ENCODE data around the gene SYNRG. TPM values are rescaled to one million over a fixed set of nuclear protein-coding genes. Genes with fewer than 3 reads are reported as not detected.
"Not testable (repeated sequence)": the region's sequence is repeated elsewhere in the genome, so short reads cannot be mapped to it uniquely, and the experiment has no call there.

The SYNRG gene
- total and polyA plus RNA-seq, 9 donors: 10.9 to 40.0 (median 31.1) TPM

DNA sequence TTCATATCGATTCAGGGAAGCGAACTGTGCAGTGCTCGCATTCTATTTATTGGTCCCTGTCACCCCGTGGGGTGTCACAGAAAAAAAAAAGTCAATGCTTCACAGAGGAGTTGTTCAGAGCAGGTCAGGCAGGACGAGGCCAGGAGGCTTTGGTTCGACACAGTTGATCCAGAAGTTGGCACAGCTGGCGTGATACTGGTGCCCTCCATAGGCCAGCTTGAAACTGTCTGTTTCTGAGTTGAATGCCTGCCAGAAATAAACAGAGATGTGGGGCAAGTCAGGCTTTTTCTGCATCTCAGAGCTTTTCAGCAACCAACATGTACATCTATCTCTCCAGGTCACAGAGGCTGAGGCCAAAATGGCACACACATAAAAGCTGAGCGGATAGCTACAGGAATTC is 90.4 kb downstream of the SYNRG start:
- H3K36me3 ChIP-seq: no peaks in the 10 kb centered on the region

DNA sequence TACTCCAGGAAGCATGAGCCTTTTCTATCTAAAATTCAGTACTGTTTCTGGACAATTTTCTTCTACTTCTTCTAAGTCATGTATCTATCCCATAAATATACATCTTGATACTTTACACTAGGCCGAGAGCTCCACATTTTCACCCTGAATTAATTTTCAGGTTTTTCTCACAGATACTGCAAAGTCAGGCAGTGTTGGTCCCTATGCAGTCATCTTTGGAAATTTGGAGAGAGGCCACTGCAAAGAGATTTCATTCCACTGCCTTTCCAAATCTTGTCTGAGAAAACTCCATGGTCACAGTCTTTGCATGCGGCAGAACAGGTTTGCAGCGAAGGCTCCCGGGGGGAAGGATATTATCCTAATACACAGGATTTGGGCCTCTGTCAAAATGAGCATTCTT is 91.3 kb downstream of the SYNRG start:
- Histone ChIP-seq H3K36me3 (no peaks in the 10 kb centered on the region), H3K27ac (no peak overlapping the region), H3K4me1 (ENCODE audit: insufficient read depth) (no peaks in the 10 kb centered on the region), H3K9me3 (no peaks in the 10 kb centered on the region), H3K4me3 (no peak overlapping the region), H3K27me3 (no peaks in the 10 kb centered on the region)
- TF ChIP-seq POLR2A (IDR thresholded peaks at IDR 0.05) (no peak), EP300 (IDR thresholded peaks at IDR 0.05) (no peak)
- intact Hi-C loops (cut with DNase I): no loop called here
- no peak for DNase-seq
- WGBS, 3 donors: 83 to 94% (median 94%) methylated on average over 4 of the region's 4 CpGs

More for the DNA sequence above, 90.4 kb downstream of the SYNRG start:
- intact Hi-C loops (cut with DNase I): no loop called here
- TF ChIP-seq, protein P1, sequence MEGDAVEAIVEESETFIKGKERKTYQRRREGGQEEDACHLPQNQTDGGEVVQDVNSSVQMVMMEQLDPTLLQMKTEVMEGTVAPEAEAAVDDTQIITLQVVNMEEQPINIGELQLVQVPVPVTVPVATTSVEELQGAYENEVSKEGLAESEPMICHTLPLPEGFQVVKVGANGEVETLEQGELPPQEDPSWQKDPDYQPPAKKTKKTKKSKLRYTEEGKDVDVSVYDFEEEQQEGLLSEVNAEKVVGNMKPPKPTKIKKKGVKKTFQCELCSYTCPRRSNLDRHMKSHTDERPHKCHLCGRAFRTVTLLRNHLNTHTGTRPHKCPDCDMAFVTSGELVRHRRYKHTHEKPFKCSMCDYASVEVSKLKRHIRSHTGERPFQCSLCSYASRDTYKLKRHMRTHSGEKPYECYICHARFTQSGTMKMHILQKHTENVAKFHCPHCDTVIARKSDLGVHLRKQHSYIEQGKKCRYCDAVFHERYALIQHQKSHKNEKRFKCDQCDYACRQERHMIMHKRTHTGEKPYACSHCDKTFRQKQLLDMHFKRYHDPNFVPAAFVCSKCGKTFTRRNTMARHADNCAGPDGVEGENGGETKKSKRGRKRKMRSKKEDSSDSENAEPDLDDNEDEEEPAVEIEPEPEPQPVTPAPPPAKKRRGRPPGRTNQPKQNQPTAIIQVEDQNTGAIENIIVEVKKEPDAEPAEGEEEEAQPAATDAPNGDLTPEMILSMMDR (IDR thresholded peaks at IDR 0.05): no peak
- no peak for TF ChIP-seq EP300 (IDR thresholded peaks at IDR 0.05)
- no peak for TF ChIP-seq POLR2A (IDR thresholded peaks at IDR 0.05)
- no peaks in the 10 kb centered on the region for H3K27me3 ChIP-seq
- H3K4me3 ChIP-seq: no peak overlapping the region
- H3K9me3 ChIP-seq: no peaks in the 10 kb centered on the region
- H3K4me1 ChIP-seq (ENCODE audit: insufficient read depth): no peaks in the 10 kb centered on the region
- WGBS, 3 donors: 81 to 83% (median 82%) methylated on average over 8 of the region's 8 CpGs
- H3K27ac ChIP-seq: no peak overlapping the region
- no peak for DNase-seq

DNA sequence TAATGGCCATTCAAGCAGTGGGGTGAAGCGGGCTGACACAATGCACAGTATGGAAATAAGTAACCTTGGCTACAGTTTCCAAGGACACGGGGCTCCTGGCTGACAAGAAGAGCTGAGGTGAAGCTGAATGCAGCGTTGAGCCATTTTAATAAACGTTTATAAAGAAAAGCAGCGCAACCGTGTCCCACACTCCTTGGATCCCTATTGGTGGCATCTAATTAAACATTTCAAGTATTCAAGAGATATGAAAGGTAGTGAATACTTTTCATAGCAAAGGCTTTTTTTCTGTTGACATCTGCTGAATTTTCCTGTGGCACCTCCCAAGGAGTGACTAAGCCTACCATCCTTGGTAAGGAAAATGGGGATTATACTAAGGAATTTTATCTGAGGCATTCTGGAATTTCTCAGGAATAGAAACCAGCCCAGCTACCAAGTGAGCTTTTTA is 93.1 kb downstream of the SYNRG start:
- TF ChIP-seq POLR2A (IDR thresholded peaks at IDR 0.05) (no peak), EP300 (IDR thresholded peaks at IDR 0.05) (no peak)
- TF ChIP-seq, protein P1 (IDR thresholded peaks at IDR 0.05): no peak
- intact Hi-C loops (cut with DNase I): no loop called here
- WGBS, 3 donors: 15 to 40% (median 36%) methylated on average over 6 of the region's 6 CpGs
- H3K27me3 ChIP-seq: no peaks in the 10 kb centered on the region
- H3K4me1 ChIP-seq (ENCODE audit: insufficient read depth): no peaks in the 10 kb centered on the region
- no peak overlapping the region for H3K27ac ChIP-seq
- H3K36me3 ChIP-seq: no peaks in the 10 kb centered on the region
- H3K4me3 ChIP-seq: no peak overlapping the region
- H3K9me3 ChIP-seq: no peaks in the 10 kb centered on the region
- DNase-seq: no peak

- H3K36me3 ChIP-seq: no peaks in the 10 kb centered on the region
- H3K9me3 ChIP-seq: no peaks in the 10 kb centered on the region
- no peak overlapping the region for H3K4me3 ChIP-seq
- no peaks in the 10 kb centered on the region for H3K27me3 ChIP-seq
- TF ChIP-seq EP300 (IDR thresholded peaks at IDR 0.05) (no peak), POLR2A (IDR thresholded peaks at IDR 0.05) (no peak)
- TF ChIP-seq, protein P1 (IDR thresholded peaks at IDR 0.05): no peak
- DNase-seq: no peak
- H3K27ac ChIP-seq: no peak overlapping the region
- no peaks in the 10 kb centered on the region for H3K4me1 ChIP-seq (ENCODE audit: insufficient read depth)
- 86 to 91% (median 90%) methylated on average over 10 of the region's 10 CpGs for WGBS, 3 donors
- intact Hi-C loops (cut with DNase I): no loop called here
These were observed 95.5 kb downstream of the SYNRG start for GRCh38 chr17:37513711-37514110.

GRCh38 chr17:37512442-37513068 is 96.7 kb downstream of the SYNRG start:
- no peak overlapping the region for H3K27ac ChIP-seq
- H3K36me3 ChIP-seq: no peaks in the 10 kb centered on the region
- WGBS, 3 donors: 77 to 84% (median 81%) methylated on average over 22 to 24 of the region's 24 CpGs
- H3K4me3 ChIP-seq: no peak overlapping the region
- intact Hi-C loops (cut with DNase I): no loop called here
- H3K27me3 ChIP-seq: no peaks in the 10 kb centered on the region
- H3K4me1 ChIP-seq (ENCODE audit: insufficient read depth): no peaks in the 10 kb centered on the region
- TF ChIP-seq EP300 (IDR thresholded peaks at IDR 0.05): no peak
- no peak for TF ChIP-seq POLR2A (IDR thresholded peaks at IDR 0.05)
- TF ChIP-seq, protein P1 (IDR thresholded peaks at IDR 0.05): no peak
- DNase-seq: no peak
- H3K9me3 ChIP-seq: no peaks in the 10 kb centered on the region

- H3K36me3 ChIP-seq; H3K4me3 ChIP-seq; intact Hi-C loops (cut with DNase I); H3K27ac ChIP-seq; H3K9me3 ChIP-seq; DNase-seq; H3K27me3 ChIP-seq; H3K4me1 ChIP-seq (ENCODE audit: insufficient read depth): not testable (repeated sequence)
- WGBS, 3 donors: 71 to 100% (median 92%) methylated on average over 1 of the region's 1 CpG
These were observed 97.6 kb downstream of the SYNRG start for GRCh38 chr17:37511642-37512041.
